GM23338 (cell line): ENCODE results near the gene FST. TPM values are rescaled to one million over a fixed set of nuclear protein-coding genes. Genes with fewer than 3 reads are reported as not detected.

ENCODE experiments used
- ATAC-seq: fragments of 200-7000 bp; cut with Tn5 transposase; 3 replicates; pipeline ENCODE4 v1.9.1; 2020
- DNase-seq: peaks from one replicate; pipeline ENCODE4 v3.0.0-alpha.2; 2015; ENCODE audit warnings: low spot score
- H2AFZ ChIP-seq: fragments of 200-600 bp; sonication (generic); 2 replicates; pipeline ENCODE4 v1.8.0; 2016; ENCODE audit warnings: antibody characterized with exemption, mild to moderate bottlenecking, moderate library complexity
- H3F3A ChIP-seq: fragments of 200-600 bp; sonication (generic); replicated peaks from 2 replicates; pipeline ENCODE4 v1.8.0; 2017; ENCODE audit warnings: antibody characterized with exemption, mixed run types, low read depth
- H3K27ac ChIP-seq: fragments of 200-600 bp; sonication (generic); 2 replicates; pipeline ENCODE4 v1.6.1; 2016; ENCODE audit warnings: low read depth
- H3K27me3 ChIP-seq: fragments of 200-600 bp; sonication (generic); 2 replicates; pipeline ENCODE4 v1.8.0; 2016; ENCODE audit warnings: mild to moderate bottlenecking, mixed run types, moderate library complexity; ENCODE audit not compliant: insufficient read depth
- H3K36me3 ChIP-seq: fragments of 200-600 bp; sonication (generic); 2 replicates; pipeline ENCODE4 v1.8.0; 2016; ENCODE audit warnings: mild to moderate bottlenecking; ENCODE audit not compliant: insufficient read depth
- H3K4me1 ChIP-seq: fragments of 200-600 bp; sonication (generic); 2 replicates; pipeline ENCODE4 v1.8.0; 2016; ENCODE audit warnings: mild to moderate bottlenecking, moderate library complexity; ENCODE audit not compliant: insufficient read depth
- H3K4me2 ChIP-seq: fragments of 200-600 bp; sonication (generic); 2 replicates; pipeline ENCODE4 v1.7.1; 2017; ENCODE audit warnings: mixed run types
- H3K4me3 ChIP-seq: fragments of 200-600 bp; sonication (generic); 2 replicates; pipeline ENCODE4 v1.6.1; 2016; ENCODE audit warnings: mixed run types
- H3K79me2 ChIP-seq: fragments of 200-600 bp; sonication (generic); replicated peaks from 2 replicates; pipeline ENCODE4 v1.8.0; 2017; ENCODE audit warnings: mild to moderate bottlenecking; ENCODE audit not compliant: insufficient read depth
- H3K9me2 ChIP-seq: fragments of 200-600 bp; sonication (generic); 2 replicates; pipeline ENCODE4 v1.8.0; 2017; ENCODE audit not compliant: insufficient read depth
- H4K20me1 ChIP-seq: fragments of 200-600 bp; sonication (generic); replicated peaks from 2 replicates; pipeline ENCODE4 v1.8.0; 2017; ENCODE audit warnings: mild to moderate bottlenecking; ENCODE audit not compliant: insufficient read depth
- H3K27ac Mint-ChIP-seq: 2 replicates; pipeline ENCODE4 v1.8.0; 2020; ENCODE audit warnings: inconsistent platforms, mild to moderate bottlenecking, moderate library complexity, mixed read lengths
- H3K27me3 Mint-ChIP-seq: 3 replicates; pipeline ENCODE4 v1.8.0; 2022; ENCODE audit warnings: low read depth, mild to moderate bottlenecking, moderate library complexity, mixed read lengths, inconsistent platforms; ENCODE audit not compliant: insufficient read depth, poor library complexity
- H3K36me3 Mint-ChIP-seq: 3 replicates; pipeline ENCODE4 v1.8.0; 2021; ENCODE audit warnings: low read depth, mild to moderate bottlenecking, inconsistent platforms, moderate library complexity, mixed read lengths
- H3K4me1 Mint-ChIP-seq: 3 replicates; pipeline ENCODE4 v1.8.0; 2020; ENCODE audit warnings: mild to moderate bottlenecking, inconsistent platforms, mixed read lengths
- H3K4me3 Mint-ChIP-seq: 3 replicates; pipeline ENCODE4 v1.8.0; 2021; ENCODE audit warnings: moderate library complexity, mild to moderate bottlenecking, inconsistent platforms, mixed read lengths
- H3K9me3 Mint-ChIP-seq: 3 replicates; pipeline ENCODE4 v1.8.0; 2020; ENCODE audit warnings: moderate library complexity, mild to moderate bottlenecking, inconsistent platforms, mixed read lengths
- CREB1 ChIP-seq: fragments of 250-450 bp; sonication (Bioruptor Pico); IDR thresholded peaks from 2 replicates; pipeline ENCODE4 v1.5.0; 2020; ENCODE audit warnings: low read depth, mild to moderate bottlenecking, moderate library complexity
- EZH2 ChIP-seq: fragments of 200-600 bp; sonication (generic); IDR thresholded peaks from one replicate; pipeline ENCODE4 v1.8.0; 2017; ENCODE audit warnings: antibody characterized with exemption, mild to moderate bottlenecking, low read depth; ENCODE audit not compliant: unreplicated experiment
- EZH2phosphoT487 ChIP-seq: fragments of 200-600 bp; sonication (generic); IDR thresholded peaks from one replicate; pipeline ENCODE4 v1.8.1; 2018; ENCODE audit warnings: antibody characterized with exemption; ENCODE audit not compliant: unreplicated experiment
- JUNB ChIP-seq: IDR thresholded peaks from one replicate; pipeline ENCODE4 v1.6.1; 2016; ENCODE audit warnings: antibody characterized with exemption; ENCODE audit not compliant: unreplicated experiment
- NANOG ChIP-seq: IDR thresholded peaks from 2 replicates; pipeline ENCODE4 v1.6.1; 2016; ENCODE audit warnings: antibody characterized with exemption, borderline replicate concordance
- POLR2AphosphoS5 ChIP-seq: IDR thresholded peaks from 2 replicates; pipeline ENCODE4 v1.6.1; 2016; ENCODE audit warnings: antibody characterized with exemption, low read depth
- STAT1 ChIP-seq: IDR thresholded peaks from one replicate; pipeline ENCODE4 v1.6.1; 2016; ENCODE audit warnings: antibody characterized with exemption; ENCODE audit not compliant: unreplicated experiment
- ZNF114 ChIP-seq: fragments of 250-450 bp; sonication (Bioruptor Pico); IDR thresholded peaks from 2 replicates; pipeline ENCODE4 v1.5.0; 2020; ENCODE audit warnings: mild to moderate bottlenecking, moderate library complexity
- polyA plus RNA-seq: library from polyadenylated mRNA; unstranded; fragments of >200 nt; fragmentation: Nextera tagmentation; extraction: Ambion mirVana; gene quantifications from 2 replicates; pipeline ENCODE4 v1.2.1, GENCODE V29; 2016
- total RNA-seq: library from RNA; depleted of rRNA; stranded (reverse); fragments of >200 nt; shearing (Covaris generic); gene quantifications from 2 replicates; pipeline ENCODE4 v1.2.3, GENCODE V29; 2014
- TF ChIP-seq, protein P1 (sequence below): IDR thresholded peaks from one replicate; pipeline ENCODE4 v1.6.1; 2018; ENCODE audit warnings: antibody characterized with exemption; ENCODE audit not compliant: unreplicated experiment
- TF ChIP-seq, protein P2 (sequence below): IDR thresholded peaks from 2 replicates; pipeline ENCODE4 v1.6.1; 2016; ENCODE audit warnings: antibody characterized with exemption
- TF ChIP-seq, protein P3 (sequence below), 2 experiments: fragments of 200-600 bp in 1 of 2; sonication (generic) in 1 of 2; conservative IDR thresholded peaks; 2 replicates each; pipeline versions ENCODE4 v1.5.1 to v1.6.1; 2016 to 2017; ENCODE audit warnings: antibody characterized with exemption in 2 of 2, low read depth in 2 of 2, mild to moderate bottlenecking in 2 of 2, moderate library complexity in 1 of 2

FST gene
- total and polyA plus RNA-seq, 2 experiments from 2014 or later: 7.6 to 13.9 TPM

DNA sequence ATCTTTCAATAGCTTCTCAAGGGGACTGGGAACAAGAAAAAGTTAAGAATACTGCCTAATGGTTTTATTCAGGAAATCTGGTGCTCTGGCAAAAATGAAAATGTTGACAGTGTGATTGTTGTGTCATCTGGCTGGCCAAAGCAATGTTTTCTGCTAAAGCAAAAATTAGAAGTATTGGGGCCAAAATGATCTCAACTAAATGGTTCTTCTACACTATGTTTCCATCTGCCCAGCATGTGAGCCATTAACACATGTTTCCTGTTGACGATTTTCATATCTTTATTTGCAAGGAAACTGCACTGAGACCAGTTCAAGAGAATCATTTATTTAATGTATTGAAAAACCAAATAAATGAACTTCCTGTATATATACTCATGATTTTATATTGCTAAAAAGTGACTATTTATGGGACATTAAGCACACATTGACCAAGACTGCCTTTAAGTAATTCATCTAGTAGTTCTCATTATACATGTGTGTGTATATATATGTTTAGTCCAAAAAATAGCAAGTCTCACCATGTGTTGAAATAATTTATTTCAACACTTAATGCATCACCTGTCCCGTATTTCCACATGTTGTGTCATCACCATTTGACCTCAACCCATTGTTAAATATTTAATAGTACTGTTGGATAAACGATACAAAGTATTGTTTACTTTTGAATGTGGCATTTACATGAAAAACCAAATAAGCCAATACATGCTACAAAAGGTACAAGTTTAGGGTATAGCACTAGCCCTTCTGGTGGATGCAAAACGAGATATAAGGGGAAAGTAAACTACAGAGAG, 7.5 kb upstream of the FST start:
- DNase-seq (no peak), ATAC-seq (no peak)
- Mint-ChIP-seq H3K9me3 (no peaks in the 10 kb centered on the region), H3K4me3 (no peak overlapping the region), H3K27ac (no peak overlapping the region), H3K4me1 (peaks cover 9% of the 10 kb centered on the region; the same call in 2 of the 3 replicates), H3K27me3 (no peaks in the 10 kb centered on the region), H3K36me3 (no peaks in the 10 kb centered on the region)
- Histone ChIP-seq H2AFZ (no peak overlapping the region), H4K20me1 (no peaks in the 10 kb centered on the region), H3K79me2 (no peaks in the 10 kb centered on the region), H3K27ac (no peak overlapping the region), H3K4me2 (no peak overlapping the region), H3K36me3 (no peaks in the 10 kb centered on the region), H3K4me3 (no peak overlapping the region), H3K9me2 (no peaks in the 10 kb centered on the region), H3K4me1 (peaks cover 4% of the 10 kb centered on the region; the same call in 1 of the 2 replicates), H3F3A (no peaks in the 10 kb centered on the region), H3K27me3 (no peaks in the 10 kb centered on the region)
- no peak for TF ChIP-seq STAT1
- TF ChIP-seq NANOG: no peak
- TF ChIP-seq ZNF114 (CRISPR knock-in tag): no peak
- TF ChIP-seq POLR2AphosphoS5: no peak
- TF ChIP-seq EZH2phosphoT487: no peak
- TF ChIP-seq, protein P1, sequence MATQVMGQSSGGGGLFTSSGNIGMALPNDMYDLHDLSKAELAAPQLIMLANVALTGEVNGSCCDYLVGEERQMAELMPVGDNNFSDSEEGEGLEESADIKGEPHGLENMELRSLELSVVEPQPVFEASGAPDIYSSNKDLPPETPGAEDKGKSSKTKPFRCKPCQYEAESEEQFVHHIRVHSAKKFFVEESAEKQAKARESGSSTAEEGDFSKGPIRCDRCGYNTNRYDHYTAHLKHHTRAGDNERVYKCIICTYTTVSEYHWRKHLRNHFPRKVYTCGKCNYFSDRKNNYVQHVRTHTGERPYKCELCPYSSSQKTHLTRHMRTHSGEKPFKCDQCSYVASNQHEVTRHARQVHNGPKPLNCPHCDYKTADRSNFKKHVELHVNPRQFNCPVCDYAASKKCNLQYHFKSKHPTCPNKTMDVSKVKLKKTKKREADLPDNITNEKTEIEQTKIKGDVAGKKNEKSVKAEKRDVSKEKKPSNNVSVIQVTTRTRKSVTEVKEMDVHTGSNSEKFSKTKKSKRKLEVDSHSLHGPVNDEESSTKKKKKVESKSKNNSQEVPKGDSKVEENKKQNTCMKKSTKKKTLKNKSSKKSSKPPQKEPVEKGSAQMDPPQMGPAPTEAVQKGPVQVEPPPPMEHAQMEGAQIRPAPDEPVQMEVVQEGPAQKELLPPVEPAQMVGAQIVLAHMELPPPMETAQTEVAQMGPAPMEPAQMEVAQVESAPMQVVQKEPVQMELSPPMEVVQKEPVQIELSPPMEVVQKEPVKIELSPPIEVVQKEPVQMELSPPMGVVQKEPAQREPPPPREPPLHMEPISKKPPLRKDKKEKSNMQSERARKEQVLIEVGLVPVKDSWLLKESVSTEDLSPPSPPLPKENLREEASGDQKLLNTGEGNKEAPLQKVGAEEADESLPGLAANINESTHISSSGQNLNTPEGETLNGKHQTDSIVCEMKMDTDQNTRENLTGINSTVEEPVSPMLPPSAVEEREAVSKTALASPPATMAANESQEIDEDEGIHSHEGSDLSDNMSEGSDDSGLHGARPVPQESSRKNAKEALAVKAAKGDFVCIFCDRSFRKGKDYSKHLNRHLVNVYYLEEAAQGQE: no peak
- no peak for TF ChIP-seq EZH2
- no peak for TF ChIP-seq JUNB

DNA sequence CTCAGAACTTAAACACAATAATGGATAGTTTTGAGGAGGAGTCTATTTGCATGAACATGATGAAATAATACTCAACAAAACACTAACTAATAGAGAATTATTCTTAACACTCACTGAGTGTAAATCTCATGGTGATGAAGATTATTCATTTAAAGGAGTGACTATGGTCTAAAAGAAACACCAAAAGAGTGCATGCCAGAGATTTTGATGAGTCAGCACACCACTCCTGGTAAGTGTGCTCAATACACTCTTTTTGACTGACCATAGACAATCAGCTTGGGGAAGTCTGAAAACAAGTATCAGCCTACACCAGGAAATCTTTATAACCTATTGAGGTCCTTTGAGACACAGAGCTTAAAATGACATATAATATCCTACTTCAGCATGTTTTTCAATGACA, 6.8 kb upstream of the FST start:
- TF ChIP-seq, protein P2, sequence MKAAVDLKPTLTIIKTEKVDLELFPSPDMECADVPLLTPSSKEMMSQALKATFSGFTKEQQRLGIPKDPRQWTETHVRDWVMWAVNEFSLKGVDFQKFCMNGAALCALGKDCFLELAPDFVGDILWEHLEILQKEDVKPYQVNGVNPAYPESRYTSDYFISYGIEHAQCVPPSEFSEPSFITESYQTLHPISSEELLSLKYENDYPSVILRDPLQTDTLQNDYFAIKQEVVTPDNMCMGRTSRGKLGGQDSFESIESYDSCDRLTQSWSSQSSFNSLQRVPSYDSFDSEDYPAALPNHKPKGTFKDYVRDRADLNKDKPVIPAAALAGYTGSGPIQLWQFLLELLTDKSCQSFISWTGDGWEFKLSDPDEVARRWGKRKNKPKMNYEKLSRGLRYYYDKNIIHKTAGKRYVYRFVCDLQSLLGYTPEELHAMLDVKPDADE: no peak
- TF ChIP-seq STAT1 (no peak), POLR2AphosphoS5 (no peak), NANOG (no peak), JUNB (no peak), CREB1 (CRISPR knock-in tag) (no peak), EZH2phosphoT487 (no peak)
- TF ChIP-seq, protein P3, sequence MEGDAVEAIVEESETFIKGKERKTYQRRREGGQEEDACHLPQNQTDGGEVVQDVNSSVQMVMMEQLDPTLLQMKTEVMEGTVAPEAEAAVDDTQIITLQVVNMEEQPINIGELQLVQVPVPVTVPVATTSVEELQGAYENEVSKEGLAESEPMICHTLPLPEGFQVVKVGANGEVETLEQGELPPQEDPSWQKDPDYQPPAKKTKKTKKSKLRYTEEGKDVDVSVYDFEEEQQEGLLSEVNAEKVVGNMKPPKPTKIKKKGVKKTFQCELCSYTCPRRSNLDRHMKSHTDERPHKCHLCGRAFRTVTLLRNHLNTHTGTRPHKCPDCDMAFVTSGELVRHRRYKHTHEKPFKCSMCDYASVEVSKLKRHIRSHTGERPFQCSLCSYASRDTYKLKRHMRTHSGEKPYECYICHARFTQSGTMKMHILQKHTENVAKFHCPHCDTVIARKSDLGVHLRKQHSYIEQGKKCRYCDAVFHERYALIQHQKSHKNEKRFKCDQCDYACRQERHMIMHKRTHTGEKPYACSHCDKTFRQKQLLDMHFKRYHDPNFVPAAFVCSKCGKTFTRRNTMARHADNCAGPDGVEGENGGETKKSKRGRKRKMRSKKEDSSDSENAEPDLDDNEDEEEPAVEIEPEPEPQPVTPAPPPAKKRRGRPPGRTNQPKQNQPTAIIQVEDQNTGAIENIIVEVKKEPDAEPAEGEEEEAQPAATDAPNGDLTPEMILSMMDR (conservative IDR thresholded peaks at IDR 0.05; ENCODE audit: low read depth in 2 of 2): no peak
- H3K27me3 Mint-ChIP-seq: peaks cover 3% of the 10 kb centered on the region
- peaks cover 7% of the 10 kb centered on the region; the same call in 1 of the 2 replicates for H3K4me1 ChIP-seq

More for the DNA sequence above, 6.8 kb upstream of the FST start:
- peaks cover 9% of the 10 kb centered on the region; the same call in 2 of the 3 replicates for H3K4me1 Mint-ChIP-seq
- no peak overlapping the region for H3K4me3 Mint-ChIP-seq
- no peaks in the 10 kb centered on the region for H3K27me3 ChIP-seq
- H3K27ac Mint-ChIP-seq: no peak overlapping the region
- no peak for DNase-seq
- no peaks in the 10 kb centered on the region for H3K9me2 ChIP-seq
- no peaks in the 10 kb centered on the region for H3F3A ChIP-seq
- no peaks in the 10 kb centered on the region for H3K36me3 ChIP-seq
- H3K79me2 ChIP-seq: no peaks in the 10 kb centered on the region
- no peak overlapping the region for H3K4me3 ChIP-seq
- H3K36me3 Mint-ChIP-seq: no peaks in the 10 kb centered on the region
- no peak overlapping the region for H2AFZ ChIP-seq
- H3K4me2 ChIP-seq: no peak overlapping the region
- H4K20me1 ChIP-seq: no peaks in the 10 kb centered on the region
- H3K27ac ChIP-seq: no peak overlapping the region
- no peaks in the 10 kb centered on the region for H3K9me3 Mint-ChIP-seq
- no peak for ATAC-seq
